OCI-LY7 (cell line): ENCODE measurements around the gene SH3RF3. TPM values are rescaled to one million over a fixed set of nuclear protein-coding genes. Genes with fewer than 3 reads are reported as not detected.
"Not testable (repeated sequence)": the region's sequence is repeated elsewhere in the genome, so short reads cannot be mapped to it uniquely, and the experiment has no call there.

Experiments used
- BruUV-seq: library from RNA; stranded (reverse); fragments of 400-500 nt; replicated peaks from 2 replicates; lab custom pipeline; 2021; lab: Mats Ljungman, UMichigan
- CTCF ChIA-PET: fragments of 300-600 bp; sonication (Branson Sonifier 250); formaldehyde crosslinking; loops from one replicate; lab custom pipeline; 2022; ENCODE audit warnings: antibody characterized with exemption; ENCODE audit not compliant: unreplicated experiment; lab: Charles Lee
- POLR2A ChIA-PET: fragments of 300-600 bp; sonication (Branson Sonifier 250); formaldehyde crosslinking; loops from one replicate; lab custom pipeline; 2022; ENCODE audit warnings: antibody characterized with exemption; lab: Charles Lee
- DNase-seq: peaks from one replicate; pipeline ENCODE4 v3.0.0-alpha.2; 2015; ENCODE audit warnings: low spot score
- H2AFZ ChIP-seq: fragments of 200-600 bp; sonication (generic), shearing (Covaris generic); 2 replicates; pipeline ENCODE4 v1.6.1; 2014; ENCODE audit warnings: mild to moderate bottlenecking, antibody characterized with exemption, low read length, moderate library complexity
- H3K27ac ChIP-seq: fragments of 200-600 bp; sonication (generic); 2 replicates; pipeline ENCODE4 v1.5.1; 2014; ENCODE audit warnings: mixed run types, low read depth, mild to moderate bottlenecking, moderate library complexity, low read length, inconsistent platforms; ENCODE audit not compliant: poor library complexity, severe bottlenecking
- H3K36me3 ChIP-seq: fragments of 200-600 bp; sonication (generic); 2 replicates; pipeline ENCODE4 v1.6.1; 2014; ENCODE audit warnings: mild to moderate bottlenecking, antibody characterized with exemption, low read length, moderate library complexity, mixed read lengths; ENCODE audit not compliant: insufficient read depth
- H3K4me1 ChIP-seq: fragments of 200-600 bp; sonication (generic); 2 replicates; pipeline ENCODE4 v1.5.1; 2014; ENCODE audit warnings: mild to moderate bottlenecking, low read length; ENCODE audit not compliant: insufficient read depth, poor library complexity, severe bottlenecking
- H3K4me2 ChIP-seq: fragments of 200-600 bp; sonication (generic); 2 replicates; pipeline ENCODE4 v1.6.1; 2014; ENCODE audit warnings: mild to moderate bottlenecking, low read length
- H3K4me3 ChIP-seq: fragments of 200-600 bp; sonication (generic); 2 replicates; pipeline ENCODE4 v1.5.1; 2014; ENCODE audit warnings: mild to moderate bottlenecking, low read depth, low read length; ENCODE audit not compliant: poor library complexity, severe bottlenecking
- H3K79me2 ChIP-seq: fragments of 200-600 bp; sonication (generic); 2 replicates; pipeline ENCODE4 v1.6.1; 2016; ENCODE audit warnings: low read depth, mild to moderate bottlenecking, low read length, moderate library complexity, mixed read lengths; ENCODE audit not compliant: insufficient read depth
- H3K9me2 ChIP-seq: fragments of 200-600 bp; sonication (generic); 2 replicates; pipeline ENCODE4 v1.6.1; 2016; ENCODE audit warnings: mild to moderate bottlenecking, low read length, mixed read lengths; ENCODE audit not compliant: insufficient read depth
- H3K9me3 ChIP-seq: fragments of 200-600 bp; sonication (generic); 2 replicates; pipeline ENCODE4 v1.6.1; 2014; ENCODE audit warnings: mild to moderate bottlenecking, mixed run types, low read length, mixed read lengths
- H4K20me1 ChIP-seq: fragments of 200-600 bp; sonication (generic); 2 replicates; pipeline ENCODE4 v1.6.1; 2014; ENCODE audit warnings: mild to moderate bottlenecking, antibody characterized with exemption, low read length, moderate library complexity, mixed read lengths; ENCODE audit not compliant: insufficient read depth
- EZH2phosphoT487 ChIP-seq: fragments of 200-600 bp; sonication (generic); IDR thresholded peaks from 2 replicates; pipeline ENCODE4 v1.6.1; 2018; ENCODE audit warnings: low read depth, borderline replicate concordance, mild to moderate bottlenecking, mixed run types, antibody characterized with exemption, low read length, moderate library complexity, mixed read lengths
- intact Hi-C: fragments of 100-400 bp; cut with micrococcal nuclease; formaldehyde crosslinking; loops from one replicate; pipeline ENCODE4 v1.10.0; 2022; ENCODE audit not compliant: unreplicated experiment
- total RNA-seq, 2 experiments: library from RNA; depleted of rRNA in 1 of 2; stranded (reverse); fragments of >200 nt in 1 of 2; shearing (Covaris generic) in 1 of 2; gene quantifications; 2 replicates each; pipeline ENCODE4 v1.2.3, GENCODE V29; 2014 to 2022
- TF ChIP-seq, protein P1 (sequence below): fragments of 200-600 bp; sonication (generic); conservative IDR thresholded peaks from 2 replicates; pipeline ENCODE4 v1.5.1; 2014; ENCODE audit warnings: mild to moderate bottlenecking, antibody characterized with exemption, low read length, moderate library complexity, mixed read lengths

SH3RF3 gene
- total RNA-seq, 2 experiments from 2014 or later, result not detected

DNA sequence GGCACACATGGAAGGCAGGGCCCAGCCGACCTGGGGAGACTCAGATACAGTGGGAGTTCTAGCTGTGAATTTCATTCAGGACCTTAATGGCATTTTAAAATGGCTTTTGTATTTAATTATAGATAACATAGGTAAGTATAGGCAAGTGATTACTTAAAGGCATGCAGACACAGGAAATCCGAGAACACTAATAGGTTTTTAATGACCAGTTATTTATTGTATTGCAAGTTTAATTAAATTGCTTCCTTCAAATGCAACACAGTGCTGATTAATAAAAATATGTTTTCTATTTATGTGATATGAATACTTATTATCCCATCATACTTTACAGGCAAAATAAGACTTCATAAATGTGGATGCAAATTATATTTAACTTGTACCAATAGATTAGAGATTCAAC is 19.7 kb upstream of the SH3RF3 start:
- TF ChIP-seq EZH2phosphoT487, result no peak
- TF ChIP-seq, protein P1, sequence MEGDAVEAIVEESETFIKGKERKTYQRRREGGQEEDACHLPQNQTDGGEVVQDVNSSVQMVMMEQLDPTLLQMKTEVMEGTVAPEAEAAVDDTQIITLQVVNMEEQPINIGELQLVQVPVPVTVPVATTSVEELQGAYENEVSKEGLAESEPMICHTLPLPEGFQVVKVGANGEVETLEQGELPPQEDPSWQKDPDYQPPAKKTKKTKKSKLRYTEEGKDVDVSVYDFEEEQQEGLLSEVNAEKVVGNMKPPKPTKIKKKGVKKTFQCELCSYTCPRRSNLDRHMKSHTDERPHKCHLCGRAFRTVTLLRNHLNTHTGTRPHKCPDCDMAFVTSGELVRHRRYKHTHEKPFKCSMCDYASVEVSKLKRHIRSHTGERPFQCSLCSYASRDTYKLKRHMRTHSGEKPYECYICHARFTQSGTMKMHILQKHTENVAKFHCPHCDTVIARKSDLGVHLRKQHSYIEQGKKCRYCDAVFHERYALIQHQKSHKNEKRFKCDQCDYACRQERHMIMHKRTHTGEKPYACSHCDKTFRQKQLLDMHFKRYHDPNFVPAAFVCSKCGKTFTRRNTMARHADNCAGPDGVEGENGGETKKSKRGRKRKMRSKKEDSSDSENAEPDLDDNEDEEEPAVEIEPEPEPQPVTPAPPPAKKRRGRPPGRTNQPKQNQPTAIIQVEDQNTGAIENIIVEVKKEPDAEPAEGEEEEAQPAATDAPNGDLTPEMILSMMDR, result no peak
- no peak overlapping the region for H3K4me2 ChIP-seq
- no TSS peak for BruUV-seq
- no peaks in the 10 kb centered on the region for H3K9me3 ChIP-seq
- no peaks in the 10 kb centered on the region for H4K20me1 ChIP-seq
- H3K9me2 ChIP-seq, result no peaks in the 10 kb centered on the region
- no peaks in the 10 kb centered on the region for H3K4me1 ChIP-seq
- no peaks in the 10 kb centered on the region for H3K36me3 ChIP-seq
- intact Hi-C loops, result no loop called here
- H3K79me2 ChIP-seq, result no peaks in the 10 kb centered on the region
- H3K4me3 ChIP-seq, result no peak overlapping the region
- no peak for DNase-seq
- no peak overlapping the region for H3K27ac ChIP-seq
- CTCF ChIA-PET, result no interaction called here
- POLR2A ChIA-PET, result no interaction called here
- H2AFZ ChIP-seq, result no peak overlapping the region

DNA sequence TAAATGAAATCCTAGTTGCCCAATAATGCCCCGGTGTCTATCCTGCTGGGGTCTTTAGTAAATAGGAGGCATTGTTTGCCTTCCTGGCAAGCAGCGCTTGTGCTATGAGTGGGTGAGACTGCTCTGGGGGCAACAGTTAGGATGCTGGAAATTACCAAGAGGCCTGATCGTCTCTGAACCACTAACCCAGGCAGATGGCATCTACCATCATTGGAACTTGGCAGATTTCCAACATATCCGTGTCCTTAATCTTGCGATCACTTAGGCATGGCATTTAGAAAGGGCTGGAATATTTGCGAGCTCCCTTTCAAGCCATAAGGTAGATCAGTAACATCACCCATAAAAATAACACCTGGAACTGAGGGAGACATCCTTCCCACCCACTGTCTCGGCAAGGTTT is 18.8 kb upstream of the SH3RF3 start:
- no peak for TF ChIP-seq EZH2phosphoT487
- TF ChIP-seq, protein P1, result no peak

DNA sequence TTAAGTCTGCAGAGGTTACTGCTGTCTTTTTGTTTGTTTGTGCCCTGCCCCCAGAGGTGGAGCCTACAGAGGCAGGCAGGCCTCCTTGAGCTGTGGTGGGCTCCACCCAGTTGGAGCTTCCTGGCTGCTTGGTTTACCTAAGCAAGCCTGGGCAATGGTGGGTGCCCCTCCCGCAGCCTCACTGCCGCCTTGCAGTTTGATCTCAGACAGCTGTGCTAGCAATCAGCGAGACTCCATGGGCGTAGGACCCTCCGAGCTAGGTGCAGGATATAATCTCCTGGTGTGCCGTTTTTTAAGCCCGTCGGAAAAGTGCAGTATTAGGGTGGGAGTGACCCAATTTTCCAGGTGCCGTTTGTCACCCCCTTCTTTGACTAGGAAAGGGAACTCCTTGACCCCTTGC is 11.8 kb upstream of the SH3RF3 start:
- H3K79me2 ChIP-seq, H3K9me2 ChIP-seq, intact Hi-C loops, H2AFZ ChIP-seq, H3K4me1 ChIP-seq, H3K4me2 ChIP-seq, H4K20me1 ChIP-seq, CTCF ChIA-PET, BruUV-seq, H3K9me3 ChIP-seq, DNase-seq, POLR2A ChIA-PET, H3K36me3 ChIP-seq, H3K27ac ChIP-seq, H3K4me3 ChIP-seq: not testable (repeated sequence)

More for the DNA sequence above, 18.8 kb upstream of the SH3RF3 start:
- Histone ChIP-seq H3K9me2 (no peaks in the 10 kb centered on the region), H3K4me3 (no peak overlapping the region), H2AFZ (no peak overlapping the region), H3K79me2 (no peaks in the 10 kb centered on the region), H4K20me1 (no peaks in the 10 kb centered on the region), H3K9me3 (no peaks in the 10 kb centered on the region), H3K4me2 (no peak overlapping the region), H3K36me3 (no peaks in the 10 kb centered on the region), H3K4me1 (no peaks in the 10 kb centered on the region), H3K27ac (no peak overlapping the region)
- ChIA-PET POLR2A (no interaction called here), CTCF (no interaction called here)
- no TSS peak for BruUV-seq
- intact Hi-C loops, result no loop called here
- DNase-seq, result no peak
